Measurements from ENCODE around the gene DBH.

- no peak for TF ChIP-seq POLR2A (IDR thresholded peaks at IDR 0.05)
- no peak for TF ChIP-seq CTCF (IDR thresholded peaks at IDR 0.05)
Measured at GRCh38 chr9:133634081-133634691, 2.0 kb upstream of the DBH start.
